ENCODE measurements around the gene ADGRD1.

ADGRD1 gene

GRCh38 chr12:130944878-130945277 is 8.8 kb upstream of the ADGRD1 start:
- Histone ChIP-seq H3K4me3 (ENCODE audit: low read depth in 1 of 2, low read length in 2 of 2) (no peak overlapping the region), H3K36me3 (ENCODE audit: control insufficient read depth in 1 of 2, insufficient read depth in 2 of 2, low read length in 2 of 2) (no peaks in the 10 kb centered on the region), H3K27ac (ENCODE audit: low read length) (no peak overlapping the region), H3K27me3 (ENCODE audit: low read depth, low read length) (no peaks in the 10 kb centered on the region), H3K9me3 (ENCODE audit: control insufficient read depth in 1 of 2, low read length in 2 of 2) (peaks cover 0 to 4% of the 10 kb centered on the region in 2 donors), H3K4me1 (ENCODE audit: control insufficient read depth in 1 of 2, insufficient read depth in 2 of 2, low read length in 2 of 2) (peaks cover 6% of the 10 kb centered on the region in 2 donors)

GRCh38 chr12:130945786-130946492 is 7.8 kb upstream of the ADGRD1 start:
- H3K9me3 ChIP-seq (ENCODE audit: control insufficient read depth in 1 of 2, low read length in 2 of 2): peaks cover 0 to 4% of the 10 kb centered on the region in 2 donors
- H3K27ac ChIP-seq (ENCODE audit: low read length): no peak overlapping the region
- H3K4me1 ChIP-seq (ENCODE audit: control insufficient read depth in 1 of 2, insufficient read depth in 2 of 2, low read length in 2 of 2): peaks cover 6% of the 10 kb centered on the region in 2 donors
- peak overlapping the region; percentile 6 to 33 for H3K4me3 ChIP-seq (ENCODE audit: low read depth in 1 of 2, low read length in 2 of 2)
- no peaks in the 10 kb centered on the region for H3K27me3 ChIP-seq (ENCODE audit: low read depth, low read length)
- no peaks in the 10 kb centered on the region for H3K36me3 ChIP-seq (ENCODE audit: control insufficient read depth in 1 of 2, insufficient read depth in 2 of 2, low read length in 2 of 2)

- Histone ChIP-seq H3K27me3 (ENCODE audit: low read depth, low read length) (no peaks in the 10 kb centered on the region), H3K27ac (ENCODE audit: low read length) (no peak overlapping the region), H3K4me3 (ENCODE audit: low read depth in 1 of 2, low read length in 2 of 2) (no peak overlapping the region), H3K4me1 (ENCODE audit: control insufficient read depth in 1 of 2, insufficient read depth in 2 of 2, low read length in 2 of 2) (peaks cover 6% of the 10 kb centered on the region in 2 donors), H3K9me3 (ENCODE audit: control insufficient read depth in 1 of 2, low read length in 2 of 2) (peaks cover 0 to 4% of the 10 kb centered on the region in 2 donors), H3K36me3 (ENCODE audit: control insufficient read depth in 1 of 2, insufficient read depth in 2 of 2, low read length in 2 of 2) (no peaks in the 10 kb centered on the region)
Measured at GRCh38 chr12:130947028-130947613, 6.6 kb upstream of the ADGRD1 start.

GRCh38 chr12:130948136-130948535 is 5.6 kb upstream of the ADGRD1 start:
- Histone ChIP-seq H3K27ac (ENCODE audit: low read length) (no peak overlapping the region), H3K4me3 (ENCODE audit: low read depth in 1 of 2, low read length in 2 of 2) (no peak overlapping the region)

GRCh38 chr12:130948751-130949150 is 5.0 kb upstream of the ADGRD1 start:
- no peak overlapping the region for H3K27ac ChIP-seq (ENCODE audit: low read length)
- no peak overlapping the region for H3K4me3 ChIP-seq (ENCODE audit: low read depth in 1 of 2, low read length in 2 of 2)
- peaks cover 0 to 4% of the 10 kb centered on the region in 2 donors for H3K9me3 ChIP-seq (ENCODE audit: control insufficient read depth in 1 of 2, low read length in 2 of 2)
- no peaks in the 10 kb centered on the region for H3K27me3 ChIP-seq (ENCODE audit: low read depth, low read length)
- H3K36me3 ChIP-seq (ENCODE audit: control insufficient read depth in 1 of 2, insufficient read depth in 2 of 2, low read length in 2 of 2): no peaks in the 10 kb centered on the region
- peaks cover 6 to 17% of the 10 kb centered on the region in 2 donors for H3K4me1 ChIP-seq (ENCODE audit: control insufficient read depth in 1 of 2, insufficient read depth in 2 of 2, low read length in 2 of 2)

More at GRCh38 chr12:130948136-130948535, 5.6 kb upstream of the ADGRD1 start:
- Histone ChIP-seq H3K27me3 (ENCODE audit: low read depth, low read length) (no peaks in the 10 kb centered on the region), H3K4me1 (ENCODE audit: control insufficient read depth in 1 of 2, insufficient read depth in 2 of 2, low read length in 2 of 2) (peaks cover 6 to 14% of the 10 kb centered on the region in 2 donors), H3K36me3 (ENCODE audit: control insufficient read depth in 1 of 2, insufficient read depth in 2 of 2, low read length in 2 of 2) (no peaks in the 10 kb centered on the region), H3K9me3 (ENCODE audit: control insufficient read depth in 1 of 2, low read length in 2 of 2) (peaks cover 0 to 4% of the 10 kb centered on the region in 2 donors)

GRCh38 chr12:130949806-130950205 is 3.9 kb upstream of the ADGRD1 start:
- no peaks in the 10 kb centered on the region for H3K27me3 ChIP-seq (ENCODE audit: low read depth, low read length)
- H3K36me3 ChIP-seq (ENCODE audit: control insufficient read depth in 1 of 2, insufficient read depth in 2 of 2, low read length in 2 of 2): no peaks in the 10 kb centered on the region
- H3K4me3 ChIP-seq (ENCODE audit: low read depth in 1 of 2, low read length in 2 of 2): no peak overlapping the region
- H3K9me3 ChIP-seq (ENCODE audit: control insufficient read depth in 1 of 2, low read length in 2 of 2): peaks cover 0 to 4% of the 10 kb centered on the region in 2 donors
- no peak overlapping the region for H3K27ac ChIP-seq (ENCODE audit: low read length)
- H3K4me1 ChIP-seq (ENCODE audit: control insufficient read depth in 1 of 2, insufficient read depth in 2 of 2, low read length in 2 of 2): peaks cover 6 to 22% of the 10 kb centered on the region in 2 donors

- Histone ChIP-seq H3K36me3 (ENCODE audit: control insufficient read depth in 1 of 2, insufficient read depth in 2 of 2, low read length in 2 of 2) (no peaks in the 10 kb centered on the region), H3K9me3 (ENCODE audit: control insufficient read depth in 1 of 2, low read length in 2 of 2) (no peaks in the 10 kb centered on the region), H3K27me3 (ENCODE audit: low read depth, low read length) (no peaks in the 10 kb centered on the region), H3K27ac (ENCODE audit: low read length) (no peak overlapping the region), H3K4me1 (ENCODE audit: control insufficient read depth in 1 of 2, insufficient read depth in 2 of 2, low read length in 2 of 2) (peaks cover 2 to 17% of the 10 kb centered on the region in 2 donors), H3K4me3 (ENCODE audit: low read depth in 1 of 2, low read length in 2 of 2) (no peak overlapping the region)
Measured at GRCh38 chr12:130951636-130952035, 2.1 kb upstream of the ADGRD1 start.

GRCh38 chr12:130952171-130952954 is 1.3 kb upstream of the ADGRD1 start:
- peak overlapping the region; percentile 74 for H3K27ac ChIP-seq (ENCODE audit: low read length)
- H3K4me3 ChIP-seq (ENCODE audit: low read depth in 1 of 2, low read length in 2 of 2): no peak overlapping the region

GRCh38 chr12:130954544-130954831 is 781 bp downstream of the ADGRD1 start:
- H3K27ac ChIP-seq (ENCODE audit: low read length): peak overlapping the region; percentile 74
- no peaks in the 10 kb centered on the region for H3K27me3 ChIP-seq (ENCODE audit: low read depth, low read length)
- H3K4me1 ChIP-seq (ENCODE audit: control insufficient read depth in 1 of 2, insufficient read depth in 2 of 2, low read length in 2 of 2): peaks cover 0 to 21% of the 10 kb centered on the region in 2 donors
- H3K9me3 ChIP-seq (ENCODE audit: control insufficient read depth in 1 of 2, low read length in 2 of 2): no peaks in the 10 kb centered on the region
- H3K4me3 ChIP-seq (ENCODE audit: low read depth in 1 of 2, low read length in 2 of 2): peak overlapping the region; percentile 68 to 84
- H3K36me3 ChIP-seq (ENCODE audit: control insufficient read depth in 1 of 2, insufficient read depth in 2 of 2, low read length in 2 of 2): no peaks in the 10 kb centered on the region

More at GRCh38 chr12:130952171-130952954, 1.3 kb upstream of the ADGRD1 start:
- Histone ChIP-seq H3K4me1 (ENCODE audit: control insufficient read depth in 1 of 2, insufficient read depth in 2 of 2, low read length in 2 of 2) (peaks cover 0 to 16% of the 10 kb centered on the region in 2 donors), H3K9me3 (ENCODE audit: control insufficient read depth in 1 of 2, low read length in 2 of 2) (no peaks in the 10 kb centered on the region), H3K27me3 (ENCODE audit: low read depth, low read length) (no peaks in the 10 kb centered on the region), H3K36me3 (ENCODE audit: control insufficient read depth in 1 of 2, insufficient read depth in 2 of 2, low read length in 2 of 2) (no peaks in the 10 kb centered on the region)

- Histone ChIP-seq H3K4me3 (ENCODE audit: low read depth in 1 of 2, low read length in 2 of 2) (peak overlapping the region; percentile 49 to 68), H3K27ac (ENCODE audit: low read length) (no peak overlapping the region), H3K27me3 (ENCODE audit: low read depth, low read length) (no peaks in the 10 kb centered on the region), H3K36me3 (ENCODE audit: control insufficient read depth in 1 of 2, insufficient read depth in 2 of 2, low read length in 2 of 2) (no peaks in the 10 kb centered on the region), H3K4me1 (ENCODE audit: control insufficient read depth in 1 of 2, insufficient read depth in 2 of 2, low read length in 2 of 2) (peaks cover 0 to 21% of the 10 kb centered on the region in 2 donors), H3K9me3 (ENCODE audit: control insufficient read depth in 1 of 2, low read length in 2 of 2) (no peaks in the 10 kb centered on the region)
Measured at GRCh38 chr12:130955238-130955816, 1.6 kb downstream of the ADGRD1 start.

GRCh38 chr12:130956009-130956408 is 2.3 kb downstream of the ADGRD1 start:
- Histone ChIP-seq H3K4me3 (ENCODE audit: low read depth in 1 of 2, low read length in 2 of 2) (peak overlapping the region; percentile 12 to 68), H3K9me3 (ENCODE audit: control insufficient read depth in 1 of 2, low read length in 2 of 2) (no peaks in the 10 kb centered on the region), H3K36me3 (ENCODE audit: control insufficient read depth in 1 of 2, insufficient read depth in 2 of 2, low read length in 2 of 2) (no peaks in the 10 kb centered on the region), H3K27me3 (ENCODE audit: low read depth, low read length) (no peaks in the 10 kb centered on the region), H3K4me1 (ENCODE audit: control insufficient read depth in 1 of 2, insufficient read depth in 2 of 2, low read length in 2 of 2) (peaks cover 0 to 21% of the 10 kb centered on the region in 2 donors), H3K27ac (ENCODE audit: low read length) (no peak overlapping the region)
